ENCODE measurements around the gene TXN.
"Not testable (repeated sequence)": the region's sequence is repeated elsewhere in the genome, so short reads cannot be mapped to it uniquely, and the experiment has no call there.

The TXN gene

GRCh38 chr9:110207071-110207641 lies 49.2 kb downstream of the TXN start:
- DNase-seq = no peak

- DNase-seq = no peak
Measured at GRCh38 chr9:110206389-110206788, 49.9 kb downstream of the TXN start.

- DNase-seq = not testable (repeated sequence)
Measured at GRCh38 chr9:110205612-110206011, 50.7 kb downstream of the TXN start.

DNA sequence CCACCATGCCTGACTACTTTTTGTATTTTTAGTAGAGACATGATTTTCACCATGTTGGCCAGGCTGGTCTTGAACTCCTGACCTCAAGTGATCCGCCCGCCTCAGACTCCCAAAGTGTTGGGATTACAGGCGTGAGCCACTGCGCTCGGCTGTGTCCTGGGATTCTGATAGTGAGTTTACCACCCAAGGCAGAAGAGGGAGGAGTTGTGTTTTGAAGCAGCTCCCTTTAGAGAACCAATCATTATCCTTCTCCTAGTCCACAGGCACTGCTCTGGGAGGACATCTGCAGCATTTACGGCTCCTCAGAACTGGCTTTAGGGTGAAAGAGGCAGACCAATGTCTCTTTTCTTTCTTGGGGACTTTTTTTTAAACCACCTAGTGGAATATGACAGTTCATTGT lies 54.1 kb downstream of the TXN start:
- no peak for DNase-seq

- DNase-seq = no peak
Measured at GRCh38 chr9:110199643-110200042, 56.7 kb downstream of the TXN start.

- no peak for DNase-seq
Measured at GRCh38 chr9:110198357-110198756, 58.0 kb downstream of the TXN start.

DNA sequence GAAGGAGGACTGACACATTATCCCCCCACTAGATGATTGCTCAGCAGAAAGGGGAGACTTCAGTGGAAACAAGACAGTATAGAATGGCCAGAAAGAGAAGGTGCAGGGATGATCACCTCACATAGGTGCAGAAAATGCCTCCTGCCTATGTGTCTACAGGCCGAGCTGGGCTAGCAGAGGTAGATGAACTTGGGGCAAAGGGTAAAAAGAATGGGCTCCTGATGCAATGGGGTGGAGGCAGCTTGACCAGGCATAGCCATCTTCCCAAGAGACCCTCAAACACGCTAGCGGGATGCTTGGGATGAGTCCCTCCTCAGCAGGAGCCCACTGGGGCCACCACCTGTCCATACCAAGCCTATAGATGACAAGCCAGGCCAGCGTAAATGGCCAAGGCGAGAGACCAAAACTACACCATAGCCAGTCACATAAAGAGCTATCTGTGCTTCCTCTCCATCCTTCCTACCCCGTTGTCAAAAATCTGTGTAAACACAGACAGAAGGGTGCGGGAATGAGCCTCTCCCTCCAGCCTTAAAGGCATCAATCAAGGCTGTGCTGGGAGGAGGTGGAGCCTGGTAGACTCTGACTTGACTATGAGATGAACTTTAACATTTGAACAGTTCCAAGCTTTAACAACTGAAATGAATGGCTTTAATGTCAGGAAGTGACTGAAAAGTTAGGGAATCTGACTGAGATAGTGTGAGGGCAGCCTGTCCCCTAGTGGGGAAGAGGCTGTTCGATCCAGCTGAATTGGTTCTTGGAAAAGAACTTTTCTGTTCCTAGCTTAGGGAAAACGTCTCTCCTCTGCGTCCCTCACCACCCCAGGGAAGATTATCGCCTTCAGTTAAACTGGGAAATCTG lies 58.7 kb downstream of the TXN start:
- DNase-seq = no peak

DNA sequence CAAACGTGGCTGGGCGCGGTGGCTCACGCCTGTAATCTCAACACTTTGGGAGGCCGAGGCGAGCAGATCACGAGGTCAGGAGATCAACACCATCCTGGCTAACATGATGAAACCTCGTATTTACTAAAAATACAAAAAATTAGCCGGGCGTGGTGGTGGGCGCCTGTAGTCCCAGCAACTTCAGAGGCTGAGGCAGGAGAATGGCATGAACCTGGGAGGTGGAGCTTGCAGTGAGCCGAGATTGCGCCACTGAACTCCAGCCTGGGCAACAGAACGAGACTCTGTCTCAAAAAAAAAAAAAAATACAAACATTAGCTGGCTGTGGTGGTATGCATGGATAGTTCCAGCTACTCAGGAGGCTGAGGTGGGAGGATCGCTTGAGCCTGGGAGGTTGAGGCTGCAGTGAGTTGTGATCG lies 60.2 kb downstream of the TXN start:
- not testable (repeated sequence) for DNase-seq

Measured in inflammatory macrophage treated with lipopolysaccharide for 1 hour (primary cell).